ENCODE data around the gene ESRRA. TPM values are rescaled to one million over a fixed set of nuclear protein-coding genes. Genes with fewer than 3 reads are reported as not detected.

ESRRA gene
- total and polyA plus RNA-seq, 2 of the 4 experiments (the other 2 are of a cell fraction) = 10.2 to 15.0 TPM

DNA sequence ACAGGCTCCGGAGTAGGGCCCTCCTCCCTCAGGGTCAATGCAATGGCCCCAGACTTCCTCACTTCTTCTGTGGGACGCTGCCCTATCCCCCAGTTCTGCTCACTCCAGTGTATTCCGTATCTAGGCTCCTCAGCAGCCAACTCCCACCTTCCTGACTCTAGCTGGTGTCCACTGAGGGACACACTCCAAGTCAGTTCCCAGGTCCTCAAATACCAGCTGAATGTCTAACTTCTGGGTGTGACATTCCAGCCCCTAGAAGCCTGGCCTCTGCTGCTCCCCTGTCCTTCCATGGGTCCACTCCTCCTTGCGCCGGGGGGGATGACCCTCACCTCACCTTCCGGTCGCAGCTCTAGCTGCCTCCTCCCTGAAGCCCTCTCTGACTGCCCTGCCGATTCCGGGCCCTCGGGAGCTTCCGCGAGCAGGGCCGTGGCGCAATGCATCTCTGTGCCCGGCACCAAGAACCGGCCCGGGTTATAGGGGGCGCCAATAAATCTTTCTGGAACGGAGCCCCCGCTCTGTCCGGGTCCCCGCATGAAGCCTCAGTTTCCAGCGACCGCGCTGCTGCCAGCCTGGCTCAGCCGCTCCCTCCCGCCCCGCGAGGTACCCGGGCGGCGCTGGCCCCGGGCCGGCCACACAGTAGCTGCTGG, 36.3 kb upstream of the ESRRA start:
- intact Hi-C loops (cut with micrococcal nuclease) = loop anchor here (1.0 kb wide), 1 partner anchor 39 kb away; the partner anchor contains the start of gene DNAJC4

More for the DNA sequence above, 36.3 kb upstream of the ESRRA start:
- Histone ChIP-seq H3K9me3 (ENCODE audit: control insufficient read depth, insufficient read depth, low read length) (no peaks in the 10 kb centered on the region), H2AFZ (replicated peaks; ENCODE audit: low read length, poor library complexity) (peak overlapping the region; percentile 96), H4K8ac (ENCODE audit: low read depth in 2 of 2, low read length in 2 of 2) (peak overlapping the region; percentile 77 to 96), H3K4ac (ENCODE audit: low read depth, low read length) (peak overlapping the region; percentile 88), H4K5ac (ENCODE audit: low read depth, low read length) (peak overlapping the region; percentile 51), H3K4me2 (ENCODE audit: low read depth, low read length) (peak overlapping the region; percentile 73), H3K27me3 (ENCODE audit: control insufficient read depth, insufficient read depth, low read length) (no peaks in the 10 kb centered on the region), H3K18ac (ENCODE audit: low read depth, low read length) (peak overlapping the region; percentile 1; the same call in 1 of the 2 replicates), H2BK15ac (ENCODE audit: low read depth, low read length) (0 out of 3 replicates have a peak overlapping the region, but pooled peaks have one; percentile 39), H4K91ac (ENCODE audit: insufficient read depth, low read depth, low read length) (peak overlapping the region; percentile 94), H3K9me1 (ENCODE audit: insufficient read depth, low read length) (peaks cover 5% of the 10 kb centered on the region; the same call in 1 of the 2 replicates), H2AK5ac (ENCODE audit: low read depth, low read length) (peak overlapping the region; percentile 94), H4K20me1 (ENCODE audit: insufficient read depth, low read length) (no peaks in the 10 kb centered on the region; the same call in 1 of the 2 replicates), H3K36me3 (ENCODE audit: control insufficient read depth, insufficient read depth, low read length) (peaks cover 10% of the 10 kb centered on the region; the same call in 1 of the 2 replicates), H3K79me1 (ENCODE audit: low read depth in 1 of 2, low read length in 2 of 2) (peaks cover 9 to 33% of the 10 kb centered on the region in 2 experiments), H3K56ac (ENCODE audit: extremely low read depth, insufficient read depth, low read length) (peak overlapping the region; percentile 82), H2BK120ac (ENCODE audit: low read depth, low read length) (peak overlapping the region; percentile 67), H3K4me1 (ENCODE audit: control insufficient read depth, insufficient read depth, low read length) (peaks cover 11% of the 10 kb centered on the region), H3K9ac (ENCODE audit: low read depth, low read length) (peak overlapping the region; percentile 75), H3K4me3 (ENCODE audit: insufficient read depth, low read depth, low read length) (peak overlapping the region; percentile 56), H3K14ac (replicated peaks; ENCODE audit: low read depth, low read length) (peak overlapping the region; percentile 87), H3K27ac (ENCODE audit: insufficient read depth, low read length) (peak overlapping the region; percentile 76), H3K23ac (ENCODE audit: low read depth, low read length) (peak overlapping the region; percentile 74), H2BK20ac (ENCODE audit: low read depth, low read length) (0 out of 2 replicates have a peak overlapping the region, but pooled peaks have one; percentile 20), H2AK9ac (replicated peaks; ENCODE audit: low read depth, low read length, poor library complexity) (peak overlapping the region; percentile 90), H2BK5ac (ENCODE audit: low read depth, low read length, poor library complexity, severe bottlenecking) (peak overlapping the region; percentile 61)
- DNase-seq (peak; percentile 41), ATAC-seq (ENCODE audit: low read depth) (peak; percentile 10)
- dilution Hi-C loops (cut with HindIII; ENCODE audit: low sequenced_read_pairs, unreplicated experiment) (no loop called here), in situ Hi-C loops (cut with MboI; ENCODE audit: low sequenced_read_pairs) (no loop called here)
- CTCF ChIA-PET = interaction anchor here (1.3 to 1.5 kb wide), 2 partner anchors 8 to 65 kb away, joined by 3 read pairs; no protein-coding TSS in a partner anchor
- POLR2A ChIA-PET (ENCODE audit: unreplicated experiment) = interaction anchor here (1.2 kb wide), 1 partner anchor 19 kb away, joined by 3 read pairs; no protein-coding TSS in a partner anchor
- no TSS peak for BruUV-seq (replicated peaks)
- peak; percentile 37; the same call in 1 of the 2 replicates for TF ChIP-seq CEBPB (IDR thresholded peaks at IDR 0.05; ENCODE audit: low read depth, low read length)
- TF ChIP-seq, protein P1, sequence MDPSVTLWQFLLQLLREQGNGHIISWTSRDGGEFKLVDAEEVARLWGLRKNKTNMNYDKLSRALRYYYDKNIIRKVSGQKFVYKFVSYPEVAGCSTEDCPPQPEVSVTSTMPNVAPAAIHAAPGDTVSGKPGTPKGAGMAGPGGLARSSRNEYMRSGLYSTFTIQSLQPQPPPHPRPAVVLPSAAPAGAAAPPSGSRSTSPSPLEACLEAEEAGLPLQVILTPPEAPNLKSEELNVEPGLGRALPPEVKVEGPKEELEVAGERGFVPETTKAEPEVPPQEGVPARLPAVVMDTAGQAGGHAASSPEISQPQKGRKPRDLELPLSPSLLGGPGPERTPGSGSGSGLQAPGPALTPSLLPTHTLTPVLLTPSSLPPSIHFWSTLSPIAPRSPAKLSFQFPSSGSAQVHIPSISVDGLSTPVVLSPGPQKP (IDR thresholded peaks at IDR 0.05; ENCODE audit: borderline replicate concordance, low read depth, low read length) = no peak
- 20% methylated on average over 1 of the region's 34 CpGs; no CpG with 5 or more reads in 1 of the 2 experiments for WGBS, 2 experiments (ENCODE audit: extremely low coverage in 2 of 2, insufficient read length in 1 of 2)

All from IMR-90 (cell line).